GM19193 (cell line): ENCODE data around the gene SATB2.

Source experiments
- POLR2A ChIP-seq: IDR thresholded peaks from 4 replicates; pipeline ENCODE4 v1.6.1; 2011; ENCODE audit not compliant: insufficient read depth, insufficient read length; ENCODE audit errors: extremely low read depth

Gene SATB2

DNA sequence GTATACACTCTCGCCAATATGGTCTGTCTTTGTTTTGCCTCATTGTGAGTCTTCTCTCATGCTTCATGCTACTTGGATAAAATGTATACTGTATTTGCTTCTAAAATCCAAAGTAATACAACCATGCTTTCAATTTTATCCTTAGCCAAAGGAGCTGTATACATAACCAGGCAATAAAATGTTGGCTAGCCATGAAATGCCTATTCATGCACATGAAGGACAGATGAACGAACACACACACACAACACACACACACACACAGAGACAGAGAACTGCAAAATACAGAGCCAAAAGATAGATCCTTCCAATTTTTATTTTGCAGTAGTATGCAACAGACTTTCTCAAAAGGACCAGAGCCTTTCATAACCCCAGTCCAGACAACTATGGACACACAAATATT lies 113.7 kb downstream of the SATB2 start:
- no peak for TF ChIP-seq POLR2A

DNA sequence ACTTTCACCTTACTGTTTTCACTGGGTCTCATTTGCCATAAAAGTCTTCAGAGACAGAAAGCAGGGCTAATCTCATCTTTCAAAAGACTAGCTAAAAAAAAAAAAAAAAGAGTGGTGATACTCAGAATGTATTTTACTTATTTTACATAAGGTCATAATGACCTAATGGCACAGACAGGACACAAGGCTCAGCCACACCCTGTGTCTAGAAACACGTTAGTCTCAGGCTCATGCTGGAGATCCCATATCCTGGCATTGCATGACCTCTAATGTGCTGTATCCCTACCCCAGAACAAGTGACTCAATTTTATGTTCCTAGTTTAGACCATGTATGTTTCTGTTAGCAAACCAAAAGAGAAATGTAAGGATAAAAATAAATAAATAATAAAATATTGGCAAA lies 115.4 kb downstream of the SATB2 start:
- no peak for TF ChIP-seq POLR2A

DNA sequence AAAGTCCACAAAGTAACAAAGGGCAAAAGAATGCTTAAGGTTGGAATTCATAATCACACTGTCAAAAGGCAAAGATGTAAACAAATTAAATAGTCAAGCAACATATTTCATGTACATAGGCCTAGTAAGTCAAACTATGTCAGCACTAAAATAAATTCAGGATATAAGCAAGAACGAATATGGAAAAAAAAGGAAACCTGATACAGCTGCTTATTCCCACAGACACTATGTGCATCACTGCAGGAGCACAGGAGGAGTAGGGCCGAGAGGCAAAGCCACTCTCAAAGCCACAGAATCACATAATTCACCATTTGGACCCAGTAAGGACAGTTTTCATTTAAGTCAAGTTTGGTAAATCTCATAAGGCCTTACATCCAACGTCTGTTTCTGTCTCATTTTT lies 116.6 kb downstream of the SATB2 start:
- no peak for TF ChIP-seq POLR2A

DNA sequence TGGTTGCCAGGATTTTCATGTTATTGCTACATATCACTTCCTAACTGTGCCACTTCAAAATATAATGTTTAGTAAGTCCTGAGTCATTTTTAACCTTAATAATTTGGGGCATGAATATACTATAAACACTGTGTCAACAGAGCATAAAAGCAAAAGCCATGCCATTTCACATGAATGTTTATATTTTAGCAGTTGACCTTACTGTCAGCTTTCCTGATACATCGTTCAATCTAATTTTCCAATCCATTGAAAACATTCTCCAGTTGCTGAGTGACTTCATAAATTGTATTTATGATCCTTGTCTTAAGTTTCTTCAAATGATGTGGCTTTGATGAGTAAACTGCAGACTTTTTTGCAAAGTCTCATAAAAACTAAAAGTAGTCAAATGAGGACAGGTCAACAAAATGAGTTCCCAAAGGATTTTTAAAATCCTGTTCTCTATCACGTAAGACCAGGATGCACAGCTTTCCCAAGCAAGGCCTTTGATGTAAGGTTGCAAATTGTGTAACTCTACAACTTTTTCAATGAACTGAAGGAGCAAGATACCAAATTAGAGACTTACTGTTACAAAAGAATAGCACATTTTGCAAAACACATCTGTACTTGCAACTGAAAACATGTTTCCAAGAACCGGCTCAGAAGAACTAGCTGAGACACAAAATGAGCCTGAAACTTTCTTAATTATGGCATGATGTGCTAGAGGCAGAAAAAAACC lies 117.7 kb downstream of the SATB2 start:
- TF ChIP-seq POLR2A = no peak

DNA sequence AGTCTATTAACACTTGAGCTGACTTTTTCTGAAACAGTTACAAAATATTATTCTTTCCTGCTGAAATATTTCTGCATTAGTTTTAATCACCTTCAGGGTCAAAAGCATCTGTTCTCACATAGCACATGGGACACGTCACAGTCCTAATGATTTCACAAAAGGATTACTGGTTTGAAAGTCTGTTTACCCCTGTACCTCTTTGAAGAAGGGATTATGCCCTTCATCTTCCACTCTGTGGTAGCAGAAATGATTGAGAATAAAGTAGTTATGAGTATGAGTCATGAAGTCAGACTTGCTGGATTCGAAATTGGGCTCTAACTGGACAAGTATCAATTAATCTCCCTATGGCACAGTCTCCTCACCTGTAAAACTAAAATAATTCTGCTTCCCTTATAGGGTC lies 121.2 kb downstream of the SATB2 start:
- TF ChIP-seq POLR2A = no peak

DNA sequence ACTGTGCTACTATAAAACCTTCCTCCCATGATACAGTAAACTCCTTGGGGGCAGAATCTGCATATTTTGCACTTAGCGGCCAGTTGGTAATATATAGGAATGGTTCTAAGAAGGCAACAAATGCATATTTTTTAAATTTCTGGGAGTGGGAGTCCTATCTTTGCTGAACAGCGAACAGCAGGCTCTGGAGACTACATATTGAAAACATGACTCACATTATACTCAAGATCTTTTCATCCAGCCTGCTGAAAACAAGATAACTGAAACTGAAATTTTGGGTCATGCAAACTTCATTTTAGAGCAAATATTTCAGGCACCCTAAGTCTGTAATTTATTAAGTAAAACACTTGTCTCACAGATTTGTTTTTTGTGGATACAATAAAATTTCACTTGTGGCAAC lies 122.2 kb downstream of the SATB2 start:
- no peak for TF ChIP-seq POLR2A

DNA sequence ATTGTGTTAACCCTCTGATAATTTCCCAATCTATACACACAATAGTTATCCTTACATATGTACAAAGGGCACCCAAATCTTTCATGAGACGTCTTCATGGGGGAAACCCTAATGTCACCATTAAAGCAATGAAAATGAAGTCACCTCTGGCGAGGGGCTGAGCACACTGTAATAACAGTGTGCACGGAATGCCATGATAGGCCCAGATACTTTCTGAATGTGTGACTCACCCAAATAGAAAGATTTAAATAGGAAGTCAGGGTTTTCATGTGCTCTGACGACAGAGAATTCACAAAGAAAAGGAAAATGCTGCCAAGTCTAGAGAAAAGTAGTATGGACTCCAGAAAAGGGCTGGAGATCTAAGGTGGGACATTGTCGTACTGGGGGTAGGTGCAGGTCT lies 128.3 kb downstream of the SATB2 start:
- no peak for TF ChIP-seq POLR2A

DNA sequence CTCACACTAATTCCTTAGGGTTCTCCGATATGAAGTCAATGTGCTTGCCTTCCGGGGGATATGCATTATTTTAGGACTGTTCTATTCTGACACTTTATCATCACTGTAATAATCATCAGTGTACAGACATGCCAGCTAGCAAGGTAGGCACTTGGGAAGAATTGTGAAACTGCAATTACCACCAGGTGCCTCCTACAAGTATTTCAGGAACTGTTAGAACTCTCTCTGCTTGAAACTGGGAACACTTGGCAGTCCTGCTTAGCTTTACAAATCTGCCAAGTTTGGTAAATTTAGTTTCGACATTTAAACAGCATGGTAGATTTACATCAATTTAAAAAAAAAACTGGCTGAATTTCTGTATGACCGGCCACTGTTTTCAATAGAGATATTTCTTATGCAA lies 128.7 kb downstream of the SATB2 start:
- TF ChIP-seq POLR2A = no peak

DNA sequence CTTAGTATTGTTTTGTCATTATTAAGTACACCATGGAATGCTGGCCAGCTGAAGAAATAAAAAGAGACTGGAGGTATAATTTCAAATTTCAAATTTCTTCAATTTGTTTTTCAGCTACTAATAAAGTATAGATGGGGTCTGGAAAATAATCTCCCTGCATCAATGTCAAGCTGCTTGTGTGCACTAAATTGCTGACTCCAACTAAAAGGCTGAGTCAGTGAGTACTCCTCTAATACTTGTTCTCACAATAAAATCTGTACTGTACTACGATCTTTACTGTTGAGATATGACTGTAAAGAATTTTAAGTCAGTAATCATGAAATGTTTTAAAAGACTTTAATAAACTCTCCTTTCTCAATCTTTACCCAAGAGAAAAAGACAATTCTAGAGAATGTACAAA lies 131.9 kb downstream of the SATB2 start:
- no peak for TF ChIP-seq POLR2A

DNA sequence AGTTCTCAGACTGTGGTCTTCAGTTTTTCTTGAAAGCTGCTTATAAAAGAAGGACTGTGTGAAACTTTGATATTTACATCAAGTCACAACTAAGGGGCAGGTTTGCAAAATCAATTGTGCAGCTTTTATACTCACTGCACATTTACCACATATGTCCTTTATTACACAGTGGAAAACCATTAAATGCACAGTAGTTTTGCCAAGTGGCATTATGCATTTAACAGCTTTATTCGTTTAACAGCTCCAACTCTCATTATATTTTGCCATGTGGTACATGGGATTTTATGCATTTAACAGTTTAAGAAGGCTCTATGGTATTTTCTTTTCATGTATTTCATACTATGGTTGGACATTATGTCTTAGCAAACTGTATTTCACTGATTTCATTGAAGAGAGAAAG lies 135.6 kb downstream of the SATB2 start:
- TF ChIP-seq POLR2A = no peak

DNA sequence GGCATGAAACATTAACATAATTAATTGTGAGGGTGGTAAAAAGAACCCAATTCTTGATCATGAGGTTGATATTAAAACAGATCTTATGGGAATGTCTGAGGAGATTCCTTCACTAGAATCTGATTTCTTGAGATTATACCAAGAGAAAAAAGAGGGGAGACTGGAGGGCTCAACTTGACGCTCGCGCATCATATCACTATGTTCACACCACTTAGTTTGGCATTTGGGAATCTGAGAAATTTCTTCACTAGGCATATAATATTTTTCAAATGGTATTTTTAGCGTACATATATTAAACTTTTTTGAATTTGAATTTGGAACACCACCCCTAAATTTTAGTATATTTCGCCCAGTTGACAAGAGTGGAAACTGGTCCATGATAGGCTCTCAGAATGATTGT lies 140.1 kb downstream of the SATB2 start:
- TF ChIP-seq POLR2A = no peak

DNA sequence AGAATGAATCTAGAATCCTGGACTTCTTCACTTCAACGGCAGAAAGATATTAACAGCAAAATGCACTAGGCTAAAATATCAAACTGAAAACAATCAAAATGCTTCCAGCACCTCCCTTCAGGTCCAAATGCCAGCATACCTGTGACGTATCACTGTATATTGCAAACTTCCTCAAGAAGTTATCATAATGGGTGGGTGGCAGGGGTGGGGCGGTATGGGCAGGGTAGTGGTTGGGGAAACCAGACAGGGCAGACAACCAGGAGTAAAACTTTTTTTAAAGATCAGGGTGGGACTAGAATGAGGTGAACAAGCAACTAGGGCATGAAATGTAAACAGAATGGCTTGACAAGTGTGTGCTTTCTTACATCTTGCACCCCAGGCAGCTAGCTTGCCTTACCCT lies 140.9 kb downstream of the SATB2 start:
- no peak for TF ChIP-seq POLR2A

DNA sequence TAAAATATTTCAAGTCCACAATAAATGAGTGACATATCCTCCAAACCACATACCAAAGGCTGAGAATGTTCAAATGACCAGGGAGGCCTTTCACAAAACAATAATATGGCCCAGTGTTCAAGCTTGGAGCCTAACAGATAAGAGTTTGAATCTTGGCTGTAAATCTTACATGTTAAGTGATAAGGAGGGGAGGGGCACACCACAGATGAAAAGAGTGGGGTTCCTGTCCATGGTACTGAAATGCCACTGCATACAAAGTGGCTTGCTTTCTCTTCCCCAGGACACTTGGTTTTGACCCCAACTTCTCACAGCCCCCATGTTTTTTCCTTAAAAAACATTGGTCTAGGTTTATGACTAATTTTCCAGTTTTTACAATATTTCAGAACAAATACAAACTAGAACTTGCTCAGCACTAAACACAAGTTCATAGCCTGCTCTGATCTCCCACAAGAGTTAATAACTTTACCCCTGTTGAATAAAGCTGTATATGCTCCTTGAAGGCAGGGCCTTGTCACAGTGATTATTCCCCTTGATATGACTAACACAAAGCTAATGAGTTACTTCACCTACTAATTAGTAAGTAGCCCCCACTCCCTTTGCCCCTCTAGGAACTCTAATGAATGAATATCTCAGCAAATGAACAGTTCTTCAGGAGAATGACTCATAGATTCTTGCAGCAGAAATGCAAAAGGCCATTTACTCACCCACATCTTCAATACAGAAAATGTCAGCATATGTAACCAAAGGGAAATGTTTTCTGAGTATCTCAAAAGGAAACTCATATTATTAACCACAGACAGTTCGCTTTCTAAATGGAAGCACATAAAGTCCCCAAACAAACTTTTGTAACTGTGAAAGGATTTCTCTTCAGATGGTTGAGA lies 142.2 kb downstream of the SATB2 start:
- no peak for TF ChIP-seq POLR2A

DNA sequence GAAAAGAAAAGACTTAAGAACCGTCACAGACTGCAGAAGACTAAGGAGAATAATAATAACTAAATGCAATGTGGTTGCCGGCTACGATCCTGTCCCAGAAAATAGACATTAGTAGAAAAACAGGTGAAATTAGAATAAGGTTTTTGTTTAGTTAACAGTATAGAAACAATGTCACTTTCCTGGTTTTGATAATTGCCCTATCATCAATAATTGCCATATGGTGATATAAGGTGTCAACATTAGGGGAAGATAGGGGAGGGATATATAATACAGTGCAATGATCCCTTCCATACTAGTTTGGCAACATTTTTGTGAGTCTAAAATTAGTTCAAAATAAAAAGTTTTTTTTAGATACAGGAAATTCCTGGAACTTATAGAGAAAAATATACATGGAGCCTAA lies 144.8 kb downstream of the SATB2 start:
- no peak for TF ChIP-seq POLR2A

DNA sequence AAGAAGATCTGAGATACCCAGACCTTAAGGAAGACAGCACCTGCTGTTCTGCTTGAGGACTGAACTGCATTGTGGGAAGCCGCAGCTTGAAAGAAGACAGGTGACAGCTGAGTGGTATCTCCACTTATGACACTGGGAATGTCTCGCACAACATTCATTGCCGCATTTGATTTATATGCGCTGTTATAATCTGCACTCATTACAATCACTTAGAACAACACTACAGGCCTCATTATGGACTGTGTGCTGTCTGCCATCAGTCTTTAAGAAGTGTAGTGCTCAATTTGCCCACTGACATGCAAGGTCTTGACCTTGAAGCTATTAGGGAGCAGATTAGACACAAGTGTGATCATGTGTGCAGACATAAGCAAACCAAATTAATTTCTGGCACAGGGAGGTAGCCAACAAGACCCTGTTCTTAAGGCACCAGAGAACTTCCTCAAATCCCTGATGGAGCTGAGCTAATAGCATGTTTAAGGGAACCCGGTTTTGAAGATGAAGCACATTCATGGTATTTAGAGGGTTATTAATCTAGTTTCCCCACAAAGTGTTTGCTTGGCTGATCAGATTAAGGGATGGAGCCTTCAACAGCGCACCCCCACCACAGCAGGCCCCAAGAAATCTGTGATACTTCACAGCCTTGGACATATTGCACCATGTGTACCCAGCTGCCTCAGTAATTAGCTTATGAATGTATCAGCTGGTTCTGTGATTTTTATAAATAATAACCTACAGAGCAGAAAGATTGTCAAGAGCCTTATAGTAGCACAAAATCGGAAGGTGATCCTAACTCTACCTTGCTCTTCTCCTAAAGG lies 146.8 kb downstream of the SATB2 start:
- TF ChIP-seq POLR2A = no peak
